Fibroblast of pulmonary artery (primary cell): ENCODE results near the gene RFC2.
A peak's percentile ranks its signal among the peaks of the same experiment; 100 is the strongest.

Source experiments
- DNase-seq: peaks from one replicate; pipeline ENCODE4 v3.0.0-alpha.2; 2010; ENCODE audit warnings: low read depth
- H3K4me3 ChIP-seq: replicated peaks from 2 replicates; pipeline ENCODE4 v1.5.1; 2011; ENCODE audit warnings: low read depth, mild to moderate bottlenecking, control low read depth, low read length, moderate library complexity
- CTCF ChIP-seq: IDR thresholded peaks from 2 replicates; pipeline ENCODE4 v1.5.1; 2011; ENCODE audit warnings: mild to moderate bottlenecking, control low read depth, low read length, inconsistent platforms; ENCODE audit errors: missing control alignments

RFC2 gene

GRCh38 chr7:74254129-74254857 is at the start of gene RFC2:
RFC2 (minus strand) TSS chr7:74254399; CDS start chr7:74254383, 16 bp downstream.
- peak within 1 kb of the TSS; percentile 97 for H3K4me3 ChIP-seq
- TF ChIP-seq CTCF = no peak
- DNase-seq = peak; percentile 97

GRCh38 chr7:74302745-74303221 is 48.6 kb upstream of the RFC2 start:
- no peak for TF ChIP-seq CTCF
- DNase-seq = no peak
- H3K4me3 ChIP-seq = no peak overlapping the region

- TF ChIP-seq CTCF = no peak
- no peak for DNase-seq
- no peak overlapping the region for H3K4me3 ChIP-seq
These were observed 46.7 kb upstream of the RFC2 start for GRCh38 chr7:74300926-74301325.

- no peak for DNase-seq
- no peak for TF ChIP-seq CTCF
- H3K4me3 ChIP-seq = no peak overlapping the region
These were observed 45.2 kb upstream of the RFC2 start for GRCh38 chr7:74299401-74299800.

- no peak for TF ChIP-seq CTCF
- H3K4me3 ChIP-seq = no peak overlapping the region
These were observed 43.5 kb upstream of the RFC2 start for GRCh38 chr7:74297516-74298233.

GRCh38 chr7:74294191-74294998 is 40.2 kb upstream of the RFC2 start:
- DNase-seq = peak; percentile 38
- TF ChIP-seq CTCF = no peak
- no peak overlapping the region for H3K4me3 ChIP-seq

More at GRCh38 chr7:74297516-74298233, 43.5 kb upstream of the RFC2 start:
- no peak for DNase-seq
